Liver (tissue), 9 donors: ENCODE measurements around the gene RPLP2. TPM values are rescaled to one million over a fixed set of nuclear protein-coding genes. Genes with fewer than 3 reads are reported as not detected.

Experiments used
- DNase-seq: peaks from one replicate; pipeline ENCODE4 v3.0.0-alpha.2; 2017; ENCODE audit warnings: low spot score
- H3K27ac ChIP-seq, 2 donors: one replicate each; pipeline ENCODE4 v1.7.0; 2013; ENCODE audit warnings: inconsistent platforms in 2 of 2, low read length in 2 of 2, control low read depth in 1 of 2, low read depth in 1 of 2, mild to moderate bottlenecking in 1 of 2
- H3K27me3 ChIP-seq, 4 donors: one replicate each; pipeline versions ENCODE4 v1.6.1 to v1.7.0; 2013; ENCODE audit warnings: low read length in 3 of 4, inconsistent platforms in 1 of 4, mild to moderate bottlenecking in 1 of 4, moderate library complexity in 1 of 4; ENCODE audit not compliant: control insufficient read depth in 4 of 4, insufficient read depth in 4 of 4
- H3K36me3 ChIP-seq, 4 donors: one replicate each; pipeline versions ENCODE4 v1.6.1 to v1.7.0; 2013; ENCODE audit warnings: low read length in 3 of 4, mild to moderate bottlenecking in 3 of 4, low read depth in 1 of 4, moderate library complexity in 1 of 4; ENCODE audit not compliant: control insufficient read depth in 4 of 4, insufficient read depth in 3 of 4
- H3K4me1 ChIP-seq, 4 donors: one replicate each; pipeline versions ENCODE4 v1.6.1 to v1.7.0; 2013; ENCODE audit warnings: low read length in 3 of 4, mild to moderate bottlenecking in 3 of 4, moderate library complexity in 1 of 4; ENCODE audit not compliant: control insufficient read depth in 4 of 4, insufficient read depth in 4 of 4
- H3K4me3 ChIP-seq, 3 donors: one replicate each; pipeline versions ENCODE4 v1.6.1 to v1.7.0; 2013; ENCODE audit warnings: low read length in 3 of 3, control low read depth in 1 of 3, low read depth in 1 of 3, mild to moderate bottlenecking in 1 of 3
- H3K9ac ChIP-seq, 2 donors: one replicate each; pipeline ENCODE4 v1.7.0; 2013; ENCODE audit warnings: low read length in 2 of 2, mild to moderate bottlenecking in 2 of 2, moderate library complexity in 2 of 2, control low read depth in 1 of 2, low read depth in 1 of 2
- H3K9me3 ChIP-seq, 4 donors: one replicate each; pipeline versions ENCODE4 v1.6.1 to v1.7.0; 2013; ENCODE audit warnings: low read length in 3 of 4; ENCODE audit not compliant: control insufficient read depth in 4 of 4
- EGR1 ChIP-seq, 2 donors: IDR thresholded peaks; 2 replicates each; pipeline ENCODE4 v1.6.1; 2016 to 2018; ENCODE audit warnings: antibody characterized with exemption in 2 of 2, low read depth in 2 of 2
- FOXA1 ChIP-seq: IDR thresholded peaks from 2 replicates; pipeline ENCODE4 v1.6.1; 2016; ENCODE audit warnings: antibody characterized with exemption
- FOXA2 ChIP-seq: IDR thresholded peaks from 2 replicates; pipeline ENCODE4 v1.6.1; 2016; ENCODE audit warnings: antibody characterized with exemption
- HNF4A ChIP-seq, 2 donors: conservative IDR thresholded peaks; 2 replicates each; pipeline ENCODE4 v1.6.1; 2016; ENCODE audit warnings: antibody characterized with exemption in 2 of 2, mild to moderate bottlenecking in 2 of 2
- MAX ChIP-seq: IDR thresholded peaks from 2 replicates; pipeline ENCODE4 v1.6.1; 2016; ENCODE audit warnings: antibody characterized with exemption
- NR2F2 ChIP-seq: IDR thresholded peaks from 2 replicates; pipeline ENCODE4 v1.6.1; 2016; ENCODE audit warnings: antibody characterized with exemption
- RAD21 ChIP-seq, 2 donors: IDR thresholded peaks; 2 replicates each; pipeline ENCODE4 v1.6.1; 2016; ENCODE audit warnings: antibody characterized with exemption in 2 of 2, mild to moderate bottlenecking in 2 of 2
- REST ChIP-seq: IDR thresholded peaks from 2 replicates; pipeline ENCODE4 v1.6.1; 2016; ENCODE audit warnings: antibody characterized with exemption, mild to moderate bottlenecking
- RXRA ChIP-seq, 2 donors: IDR thresholded peaks; 2 replicates each; pipeline ENCODE4 v1.6.1; 2017 to 2018; ENCODE audit warnings: antibody characterized with exemption in 2 of 2, mild to moderate bottlenecking in 1 of 2
- SP1 ChIP-seq: IDR thresholded peaks from 2 replicates; pipeline ENCODE4 v1.6.1; 2018; ENCODE audit warnings: antibody characterized with exemption, mild to moderate bottlenecking
- TAF1 ChIP-seq: conservative IDR thresholded peaks from 2 replicates; pipeline ENCODE4 v1.6.1; 2016; ENCODE audit warnings: antibody characterized with exemption, mild to moderate bottlenecking
- ZBTB33 ChIP-seq: IDR thresholded peaks from 2 replicates; pipeline ENCODE4 v1.6.1; 2016; ENCODE audit warnings: antibody characterized with exemption
- WGBS: extraction: QIAGEN DNeasy Blood & Tissue Kit; methylation state at CpG from one replicate; pipeline ENCODE4 v1.1.7; 2013; 5-methylcytosine and 5-hydroxymethylcytosine counted together
- polyA plus RNA-seq, 2 donors: library from polyadenylated mRNA; stranded (reverse) in 1 of 2; unstranded in 1 of 2; fragments of 200-250 nt in 1 of 2; fragments of >200 nt in 1 of 2; fragmentation: Nextera tagmentation in 1 of 2; extraction: Ambion mirVana in 1 of 2; gene quantifications; one replicate each; pipeline versions ENCODE4 v1.2.1 to v1.2.3, GENCODE V29; 2013 to 2015
- total RNA-seq, 2 donors: library from RNA; depleted of rRNA; stranded (reverse); fragments of >200 nt; gene quantifications; one replicate each; pipeline ENCODE4 v1.2.3, GENCODE V29; 2014
- TF ChIP-seq, protein P1 (sequence below): fragments of 150-350 bp; IDR thresholded peaks from 2 replicates; pipeline ENCODE4 v1.5.1; 2017; ENCODE audit warnings: improper control_type of control experiment, low read depth, low read length; ENCODE audit not compliant: missing input control
- TF ChIP-seq, protein P2 (sequence below): IDR thresholded peaks from 2 replicates; pipeline ENCODE4 v1.6.1; 2016; ENCODE audit warnings: antibody characterized with exemption
- donor health status: healthy.
- donor health status: healthy.
- donor health status: healthy.
- donor health status: healthy.
- donor health status: healthy.

The RPLP2 gene
- total and polyA plus RNA-seq, 4 donors = 59.8 to 476 (median 285) TPM

- H3K9ac ChIP-seq = no peak within 1 kb of the TSS
- 67% methylated on average over 5 of the region's 5 CpGs for WGBS
- peak within 1 kb of the TSS in 1 of 2 donors; percentile 16 for H3K27ac ChIP-seq
- H3K4me3 ChIP-seq = peak within 1 kb of the TSS in 1 of 3 donors; percentile 51
- DNase-seq = no peak
- H3K27me3 ChIP-seq = no peaks in the 10 kb centered on the region
- H3K36me3 ChIP-seq = peaks cover 0 to 11% (median 3%) of the 10 kb centered on the region in 4 donors
- H3K9me3 ChIP-seq = no peaks in the 10 kb centered on the region
- TF ChIP-seq RAD21 (IDR thresholded peaks at IDR 0.05) = no peak
- H3K4me1 ChIP-seq = peaks cover 57 to 91% (median 71%) of the 10 kb centered on the region in 4 donors
These were observed 18.1 kb downstream of the RPLP2 start, which contains the start of gene CRACR2B for GRCh38 chr11:827897-828192. Gene CRACR2B (plus strand): TSS chr11:827919. CDS start chr11:828608, 689 bp downstream.

DNA sequence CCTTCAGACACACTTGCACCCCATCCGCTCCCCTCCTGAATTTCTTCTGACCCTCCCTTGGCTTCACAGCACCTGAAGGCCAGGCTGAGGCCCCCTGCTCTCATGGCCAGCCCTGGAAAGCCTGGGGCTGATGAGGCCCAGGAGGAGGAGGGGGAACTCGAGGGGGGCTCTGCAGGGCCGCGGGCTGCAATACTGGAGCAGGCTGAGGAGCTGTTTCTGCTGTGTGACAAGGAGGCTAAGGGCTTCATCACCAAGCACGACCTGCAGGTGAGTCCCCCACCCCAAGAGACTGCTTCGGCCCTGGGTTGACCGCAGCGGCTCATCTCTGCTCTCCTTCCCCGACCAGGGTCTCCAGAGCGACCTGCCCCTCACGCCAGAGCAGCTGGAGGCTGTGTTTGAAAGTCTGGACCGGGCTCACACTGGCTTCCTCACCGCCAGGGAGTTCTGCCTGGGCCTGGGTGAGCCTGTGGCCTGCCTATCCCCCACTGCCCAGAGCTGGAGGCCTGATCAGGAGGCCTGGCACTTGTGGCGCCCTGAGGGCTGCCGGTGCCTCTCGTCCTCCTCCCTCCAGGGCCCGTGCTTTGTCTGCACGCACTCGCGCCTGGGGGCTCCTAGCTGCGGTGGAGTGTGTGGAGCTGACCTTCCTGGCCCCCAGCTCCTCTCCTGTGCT is 18.9 kb downstream of the RPLP2 start:
- no peaks in the 10 kb centered on the region for H3K9me3 ChIP-seq
- no peak for DNase-seq
- peaks cover 0 to 7% (median 3%) of the 10 kb centered on the region in 4 donors for H3K36me3 ChIP-seq
- TF ChIP-seq SP1 = no peak
- TF ChIP-seq RAD21 (IDR thresholded peaks at IDR 0.05) = no peak
- no peak for TF ChIP-seq FOXA2
- TF ChIP-seq TAF1 = no peak
- no peak for TF ChIP-seq HNF4A (conservative IDR thresholded peaks at IDR 0.05)
- no peak for TF ChIP-seq ZBTB33
- TF ChIP-seq FOXA1 = no peak
- TF ChIP-seq, protein P1, sequence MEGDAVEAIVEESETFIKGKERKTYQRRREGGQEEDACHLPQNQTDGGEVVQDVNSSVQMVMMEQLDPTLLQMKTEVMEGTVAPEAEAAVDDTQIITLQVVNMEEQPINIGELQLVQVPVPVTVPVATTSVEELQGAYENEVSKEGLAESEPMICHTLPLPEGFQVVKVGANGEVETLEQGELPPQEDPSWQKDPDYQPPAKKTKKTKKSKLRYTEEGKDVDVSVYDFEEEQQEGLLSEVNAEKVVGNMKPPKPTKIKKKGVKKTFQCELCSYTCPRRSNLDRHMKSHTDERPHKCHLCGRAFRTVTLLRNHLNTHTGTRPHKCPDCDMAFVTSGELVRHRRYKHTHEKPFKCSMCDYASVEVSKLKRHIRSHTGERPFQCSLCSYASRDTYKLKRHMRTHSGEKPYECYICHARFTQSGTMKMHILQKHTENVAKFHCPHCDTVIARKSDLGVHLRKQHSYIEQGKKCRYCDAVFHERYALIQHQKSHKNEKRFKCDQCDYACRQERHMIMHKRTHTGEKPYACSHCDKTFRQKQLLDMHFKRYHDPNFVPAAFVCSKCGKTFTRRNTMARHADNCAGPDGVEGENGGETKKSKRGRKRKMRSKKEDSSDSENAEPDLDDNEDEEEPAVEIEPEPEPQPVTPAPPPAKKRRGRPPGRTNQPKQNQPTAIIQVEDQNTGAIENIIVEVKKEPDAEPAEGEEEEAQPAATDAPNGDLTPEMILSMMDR = no peak
- TF ChIP-seq, protein P2, sequence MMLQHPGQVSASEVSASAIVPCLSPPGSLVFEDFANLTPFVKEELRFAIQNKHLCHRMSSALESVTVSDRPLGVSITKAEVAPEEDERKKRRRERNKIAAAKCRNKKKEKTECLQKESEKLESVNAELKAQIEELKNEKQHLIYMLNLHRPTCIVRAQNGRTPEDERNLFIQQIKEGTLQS = no peak
- H3K9ac ChIP-seq = no peak overlapping the region
- H3K4me3 ChIP-seq = no peak overlapping the region
- 75% methylated on average over 21 of the region's 21 CpGs for WGBS
- H3K27ac ChIP-seq = peak overlapping the region; percentile 14 to 43
- H3K4me1 ChIP-seq = peaks cover 56 to 90% (median 69%) of the 10 kb centered on the region in 4 donors
- H3K27me3 ChIP-seq = no peaks in the 10 kb centered on the region

DNA sequence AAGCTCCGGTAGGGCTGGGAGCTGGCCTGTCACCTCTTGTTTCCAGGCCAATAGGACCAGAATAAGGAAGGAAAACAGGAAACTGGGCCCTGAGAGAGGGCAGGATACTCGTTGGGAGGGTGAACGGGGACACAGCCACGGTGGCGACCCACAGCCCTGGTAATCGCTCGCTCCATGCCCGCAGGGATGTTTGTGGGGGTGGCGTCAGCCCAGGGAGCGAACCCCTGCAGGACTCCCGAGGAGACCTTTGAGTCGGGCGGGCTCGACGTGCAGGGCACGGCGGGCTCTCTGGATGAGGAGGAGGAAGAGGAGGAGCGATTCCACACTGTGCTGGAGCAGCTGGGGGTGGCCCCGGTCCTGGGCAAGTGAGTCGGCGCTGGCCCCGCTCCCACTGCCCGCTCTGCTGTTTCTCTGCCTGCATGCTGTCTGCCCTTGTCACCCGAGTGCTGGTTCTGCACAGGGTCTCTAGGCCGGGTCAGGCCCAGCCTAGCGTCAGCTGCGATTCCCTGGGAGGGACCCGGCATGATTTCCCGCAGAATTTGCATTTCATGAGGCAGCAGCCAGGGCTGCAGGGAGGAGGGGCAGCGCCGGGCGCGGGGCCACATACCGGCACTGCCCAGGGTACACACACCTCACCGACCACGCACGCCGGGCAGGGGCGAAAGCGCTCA is 19.5 kb downstream of the RPLP2 start:
- peak overlapping the region; percentile 14 to 43 for H3K27ac ChIP-seq
- no peak for TF ChIP-seq REST
- TF ChIP-seq, protein P2 = no peak
- no peak for TF ChIP-seq HNF4A (conservative IDR thresholded peaks at IDR 0.05)
- TF ChIP-seq MAX = no peak
- no peak for TF ChIP-seq FOXA2
- no peak for TF ChIP-seq EGR1 (IDR thresholded peaks at IDR 0.05; ENCODE audit: low read depth in 2 of 2)
- no peak for TF ChIP-seq RAD21 (IDR thresholded peaks at IDR 0.05)
- peak; percentile 17 to 43 for TF ChIP-seq RXRA (IDR thresholded peaks at IDR 0.05)
- TF ChIP-seq, protein P1 = no peak
- TF ChIP-seq SP1 = peak; percentile 56
- no peak for TF ChIP-seq TAF1
- peak; percentile 99 for TF ChIP-seq NR2F2
- H3K9ac ChIP-seq = peak overlapping the region in 1 of 2 donors; percentile 9
- DNase-seq = no peak
- H3K27me3 ChIP-seq = no peaks in the 10 kb centered on the region
- 18% methylated on average over 40 of the region's 40 CpGs for WGBS
- no peaks in the 10 kb centered on the region for H3K9me3 ChIP-seq
- H3K4me3 ChIP-seq = peak overlapping the region in 1 of 3 donors; percentile 37
- H3K36me3 ChIP-seq = peaks cover 0 to 5% (median 2%) of the 10 kb centered on the region in 4 donors
- peaks cover 51 to 90% (median 71%) of the 10 kb centered on the region in 4 donors for H3K4me1 ChIP-seq
